ENCODE results near the gene SUPT3H.
"Not testable (repeated sequence)": the region's sequence is repeated elsewhere in the genome, so short reads cannot be mapped to it uniquely, and the experiment has no call there.

The SUPT3H gene

DNA sequence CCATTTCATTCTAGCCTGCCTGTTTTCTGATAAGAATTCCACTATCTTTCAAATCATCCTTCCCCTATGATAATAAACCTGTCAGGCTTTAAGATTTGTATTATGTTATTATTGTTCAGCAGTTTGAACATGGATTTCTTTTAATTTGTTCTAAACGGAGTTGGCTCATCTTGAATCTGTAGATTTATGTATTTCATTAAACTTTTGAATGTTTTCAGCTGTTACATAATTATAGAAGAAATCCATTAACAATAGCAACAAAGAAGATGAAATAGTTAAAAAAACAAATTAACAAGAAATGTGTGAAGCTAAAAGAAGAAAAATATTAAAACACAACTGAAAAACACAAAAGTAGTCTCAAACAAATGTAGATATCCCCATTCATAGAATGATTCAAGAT lies 273.3 kb downstream of the SUPT3H start:
- no peak for DNase-seq

GRCh38 chr6:45098256-45098655 lies 279.5 kb downstream of the SUPT3H start:
- DNase-seq, result no peak

DNA sequence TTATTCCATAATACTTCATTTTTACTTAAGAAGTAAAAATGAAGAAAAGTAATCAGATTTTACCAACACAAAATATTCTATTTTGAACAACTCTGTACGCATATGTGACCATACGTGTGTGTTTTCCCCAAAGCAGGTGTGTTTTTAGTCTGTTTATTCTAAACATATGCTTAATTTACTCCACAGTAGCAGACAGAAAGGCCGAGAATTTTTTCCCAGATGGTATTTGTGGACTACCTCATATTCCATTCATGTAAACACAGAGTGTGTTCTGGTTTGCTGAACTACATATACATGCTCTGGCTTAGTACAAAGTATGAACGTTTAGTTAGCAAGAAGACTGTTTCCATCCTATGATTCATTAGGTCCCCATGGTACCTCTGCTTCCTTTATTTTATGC lies 282.9 kb downstream of the SUPT3H start:
- no peak for DNase-seq

DNA sequence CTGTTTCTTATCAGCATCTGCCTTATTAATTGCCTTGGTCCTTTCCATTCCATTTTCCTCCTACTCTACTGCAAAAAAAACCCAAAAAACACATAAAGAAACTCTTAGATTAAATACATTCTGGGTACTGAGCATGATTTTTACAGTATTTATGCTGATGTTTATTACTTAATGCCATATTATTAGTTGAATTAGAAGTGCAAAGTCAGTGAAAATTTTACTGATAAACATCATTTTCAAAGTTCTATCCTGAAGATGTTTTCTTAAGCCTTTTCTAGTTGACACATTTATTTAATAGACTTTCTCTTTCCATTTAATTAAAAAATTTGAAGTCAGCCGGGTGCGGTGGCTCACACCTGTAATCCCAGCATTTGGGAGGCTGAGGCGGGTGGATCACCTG lies 285.6 kb downstream of the SUPT3H start:
- DNase-seq, result no peak

DNA sequence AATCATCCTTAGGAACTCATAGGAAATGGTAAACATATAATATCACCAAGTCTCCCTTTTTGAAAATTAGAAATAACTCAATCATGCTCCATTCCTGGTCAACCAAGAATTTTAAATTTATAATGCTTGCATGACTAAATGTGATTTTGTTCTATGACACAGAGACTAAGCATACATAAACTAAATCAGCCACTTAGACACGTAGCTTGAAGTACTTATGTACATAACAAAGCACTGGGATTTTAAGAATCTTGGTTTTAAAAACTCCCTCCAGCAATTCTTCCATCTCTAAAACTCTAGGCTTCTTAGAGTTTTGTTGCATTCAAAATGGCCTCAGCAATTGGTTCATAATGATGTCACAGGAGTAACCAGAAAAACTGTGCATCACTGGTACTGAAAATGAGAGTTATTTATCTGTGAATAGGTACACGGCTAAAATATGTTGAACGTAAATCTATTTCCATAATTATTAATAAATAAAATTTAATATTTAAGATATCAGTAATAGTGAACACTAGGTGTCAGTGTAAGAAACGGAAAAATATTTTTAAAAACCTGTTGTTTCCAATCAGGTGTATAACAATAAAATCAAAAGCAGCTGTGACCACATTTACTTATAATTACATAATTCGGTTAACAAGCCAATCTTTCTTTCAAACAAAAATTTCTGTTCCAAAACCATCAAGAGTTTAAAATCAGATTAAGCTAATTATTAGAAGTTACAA lies 291.2 kb downstream of the SUPT3H start:
- no peak for DNase-seq

- peak; percentile 22 for DNase-seq
These were observed 293.5 kb downstream of the SUPT3H start for GRCh38 chr6:45084257-45084656.

GRCh38 chr6:45082091-45082490 lies 295.6 kb downstream of the SUPT3H start:
- no peak for DNase-seq

DNA sequence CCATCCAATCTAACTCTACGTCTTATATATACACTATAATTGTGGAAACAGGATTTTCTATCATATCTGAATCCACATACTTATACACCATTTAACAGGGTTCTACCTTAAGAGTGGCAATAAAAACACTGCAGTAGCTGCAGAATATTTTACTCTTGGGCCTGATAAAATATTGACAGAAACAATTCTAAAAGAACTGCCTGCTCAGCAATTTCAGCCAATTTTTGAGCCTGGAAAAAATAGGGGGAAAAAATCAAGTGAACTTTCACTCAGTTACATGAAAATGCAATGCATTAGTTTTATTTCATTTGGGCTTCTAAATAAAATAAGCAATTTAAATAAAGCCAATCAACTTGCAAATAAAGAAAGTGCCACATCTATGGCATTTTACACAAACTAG lies 296.1 kb downstream of the SUPT3H start:
- DNase-seq, result no peak

- no peak for DNase-seq
These were observed 299.3 kb downstream of the SUPT3H start for GRCh38 chr6:45078432-45078831.

DNA sequence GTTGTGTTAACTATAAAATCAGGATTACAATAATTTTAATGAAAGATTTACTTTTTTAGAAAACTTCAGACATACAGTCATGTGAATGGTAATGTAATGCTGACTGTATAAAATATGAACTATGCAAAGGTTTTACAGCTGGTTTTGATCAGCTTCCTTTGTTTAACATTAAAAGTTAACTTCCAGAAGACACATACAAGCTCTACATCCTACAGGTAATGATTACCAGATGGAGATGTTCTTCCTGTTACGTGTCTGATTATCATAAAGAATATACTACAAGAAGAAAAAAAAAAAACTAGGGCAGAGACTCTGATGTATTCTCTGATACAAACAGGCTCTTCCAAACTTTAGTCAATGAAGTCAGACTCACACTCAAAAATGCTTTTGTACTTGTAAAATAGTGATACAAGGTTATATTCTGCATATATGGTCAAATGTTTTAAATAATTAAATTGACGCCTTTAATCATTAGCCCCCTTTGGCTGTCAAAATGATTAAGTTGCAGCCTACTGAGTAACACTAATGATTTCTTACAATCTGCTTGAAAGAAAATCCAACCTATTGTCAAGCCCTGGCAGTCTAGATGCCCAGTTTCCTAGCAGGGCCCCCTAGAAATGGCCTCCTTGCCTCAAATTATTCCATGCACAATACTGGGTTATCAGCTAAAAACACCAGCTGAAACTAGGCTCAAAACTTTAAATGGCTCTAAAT lies 301.4 kb downstream of the SUPT3H start:
- DNase-seq, result no peak

DNA sequence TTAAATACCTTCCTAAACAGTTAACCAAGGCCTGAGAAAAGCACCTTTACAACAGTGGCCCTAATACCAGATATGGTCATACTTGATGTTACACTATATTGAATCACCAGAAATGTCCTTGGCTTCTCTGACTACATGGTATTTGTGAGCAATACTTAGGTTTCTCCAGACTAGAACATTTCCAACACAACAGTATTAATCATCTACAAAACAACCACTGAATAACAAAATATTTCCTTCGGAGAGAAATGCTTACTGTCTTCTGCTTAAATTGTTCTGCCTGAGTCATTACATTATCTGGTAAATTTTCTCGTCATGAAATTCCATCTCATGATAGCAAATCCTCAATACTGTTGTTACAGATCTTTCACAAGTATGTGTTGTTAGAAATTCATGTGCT lies 302.5 kb downstream of the SUPT3H start:
- no peak for DNase-seq

DNA sequence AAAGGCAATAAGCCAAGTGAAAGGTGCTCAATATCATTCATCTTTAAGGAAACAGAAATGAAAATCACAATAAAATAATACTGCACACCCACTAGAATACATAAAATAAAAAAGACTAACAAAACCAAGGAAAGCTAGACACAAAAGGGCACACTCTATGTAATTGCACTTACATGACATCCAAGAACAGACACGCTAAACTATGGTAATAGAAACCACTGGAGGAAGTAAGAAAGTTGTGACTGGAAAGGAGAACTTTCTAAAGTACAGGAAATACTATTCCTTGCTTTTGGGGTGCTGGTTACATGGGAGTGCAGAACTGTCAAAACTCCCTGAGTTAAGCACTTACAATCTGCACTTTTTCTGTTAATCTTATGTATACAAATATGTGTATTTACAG lies 303.3 kb downstream of the SUPT3H start:
- DNase-seq, result no peak

- no peak for DNase-seq
These were observed 304.0 kb downstream of the SUPT3H start for GRCh38 chr6:45073771-45074170.

DNA sequence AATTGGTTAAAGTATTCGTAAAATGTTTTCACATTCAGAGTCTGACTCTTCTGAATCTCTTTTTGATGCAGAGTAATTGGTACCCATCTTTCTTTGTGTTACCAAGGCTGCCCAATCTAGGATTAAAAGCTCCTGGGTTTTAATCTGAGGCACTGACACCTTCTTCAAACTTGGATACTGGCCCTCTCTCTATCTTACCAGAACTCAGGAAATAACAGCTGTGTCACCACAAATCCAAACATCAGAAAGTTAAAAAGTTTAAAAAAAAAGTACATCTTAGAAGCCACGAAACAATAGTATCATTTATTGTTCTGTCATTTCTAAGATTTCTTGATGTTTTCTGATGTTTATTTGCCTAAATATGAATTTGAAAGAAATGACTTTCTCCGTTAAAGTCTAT lies 305.1 kb downstream of the SUPT3H start:
- no peak for DNase-seq

DNA sequence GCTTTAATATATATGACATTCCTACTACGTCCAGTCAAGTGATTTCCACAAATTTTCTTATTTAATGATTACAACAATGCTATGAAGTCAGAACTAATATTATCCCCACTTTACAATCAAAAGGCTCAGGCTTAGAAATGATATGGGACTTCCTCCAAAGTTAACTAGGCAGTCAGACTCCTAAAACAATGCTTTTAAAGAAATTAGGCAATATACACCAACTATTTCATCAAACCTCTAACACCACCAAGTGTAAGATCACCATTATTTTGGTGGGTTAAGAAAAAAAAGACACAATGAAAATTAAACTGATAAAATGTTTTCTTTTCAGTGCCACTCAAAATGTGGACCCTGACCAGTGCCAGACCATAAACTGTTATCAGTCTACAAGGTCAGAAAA lies 305.7 kb downstream of the SUPT3H start:
- DNase-seq, result no peak

DNA sequence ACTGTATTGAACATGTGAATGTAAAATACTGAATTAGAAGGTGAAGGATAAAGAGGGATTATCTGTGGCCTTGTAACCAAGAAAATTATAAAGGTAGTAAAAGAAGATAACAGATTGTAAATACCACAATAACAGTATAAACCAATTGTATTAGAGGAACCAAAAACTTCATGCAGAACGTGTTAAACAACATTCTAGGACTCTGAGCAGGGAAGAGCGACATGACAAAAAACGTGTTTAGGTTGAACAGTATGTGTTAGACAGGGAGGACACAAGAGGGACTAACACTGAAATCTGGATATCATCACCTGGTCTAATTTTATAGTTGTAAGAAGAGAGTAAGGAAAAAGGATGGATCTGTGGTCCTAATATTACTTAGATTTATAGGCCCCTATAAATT lies 308.6 kb downstream of the SUPT3H start:
- DNase-seq, result no peak

- DNase-seq, result not testable (repeated sequence)
These were observed 310.3 kb downstream of the SUPT3H start for GRCh38 chr6:45067446-45067845.

DNA sequence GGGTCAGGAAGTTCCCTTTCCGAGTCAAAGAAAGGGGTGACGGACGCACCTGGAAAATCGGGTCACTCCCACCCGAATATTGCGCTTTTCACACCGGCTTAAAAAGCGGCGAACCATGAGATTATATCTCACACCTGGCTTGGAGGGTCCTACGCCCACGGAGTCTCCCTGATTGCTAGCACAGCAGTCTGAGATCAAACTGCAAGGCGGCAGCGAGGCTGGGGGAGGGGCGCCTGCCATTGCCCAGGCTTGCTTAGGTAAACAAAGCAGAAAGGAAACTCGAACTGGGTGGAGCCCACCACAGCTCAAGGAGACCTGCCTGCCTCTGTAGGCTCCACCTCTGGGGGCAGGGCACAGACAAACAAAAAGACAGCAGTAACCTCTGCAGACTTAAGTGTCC lies 315.1 kb downstream of the SUPT3H start:
- peak; percentile 10 for DNase-seq

GRCh38 chr6:45057711-45058110 lies 320.0 kb downstream of the SUPT3H start:
- DNase-seq, result no peak

- no peak for DNase-seq
These were observed 323.1 kb downstream of the SUPT3H start for GRCh38 chr6:45054610-45055009.

DNA sequence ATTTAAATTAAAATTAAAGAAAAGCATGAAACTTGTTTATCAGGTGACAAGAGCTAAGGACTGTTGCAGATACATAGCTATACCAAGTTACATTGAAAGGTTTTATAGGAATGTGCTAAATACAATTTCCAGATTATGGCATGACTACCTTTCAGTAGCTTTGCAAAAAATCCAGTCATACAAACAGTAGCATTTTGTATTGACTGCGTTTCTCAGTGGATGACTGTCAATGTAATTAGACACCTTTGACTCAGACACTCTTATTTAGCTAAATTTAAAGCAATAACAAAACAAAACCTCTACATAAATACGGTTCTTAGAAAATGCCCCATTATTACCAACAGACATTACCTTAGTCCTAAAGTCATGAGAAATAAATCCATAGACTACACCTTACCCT lies 325.4 kb downstream of the SUPT3H start:
- DNase-seq, result no peak

DNA sequence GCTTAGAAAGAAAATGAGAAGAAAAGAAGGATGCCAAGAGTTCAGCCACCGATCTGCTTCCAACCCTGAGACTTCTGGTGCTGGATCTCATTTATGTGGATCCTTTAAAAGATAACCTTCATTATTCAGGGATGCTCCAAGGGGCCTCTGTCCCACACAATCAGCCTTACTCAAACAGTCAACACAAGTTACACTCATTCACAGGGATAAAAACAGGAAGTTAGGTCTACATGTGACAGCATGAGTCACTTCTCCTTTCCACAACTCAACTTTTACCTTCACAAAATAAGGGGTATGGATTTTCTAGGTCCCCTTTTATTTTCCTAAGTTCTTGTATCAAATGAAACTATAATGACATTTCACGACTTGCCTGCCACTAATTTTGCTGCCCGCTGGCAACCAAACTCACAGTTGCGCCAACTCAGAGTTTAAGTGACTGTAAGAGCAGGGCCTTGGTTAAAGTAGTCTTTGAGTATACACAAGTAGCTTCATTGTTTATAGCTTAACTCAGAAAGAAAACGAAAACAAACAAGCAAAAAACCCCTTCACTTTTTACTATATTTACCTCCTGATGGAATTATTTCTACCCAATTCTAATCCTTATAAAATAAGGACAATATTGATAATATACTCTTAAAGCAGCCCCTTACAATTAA lies 328.4 kb downstream of the SUPT3H start:
- DNase-seq, result peak; percentile 9

DNA sequence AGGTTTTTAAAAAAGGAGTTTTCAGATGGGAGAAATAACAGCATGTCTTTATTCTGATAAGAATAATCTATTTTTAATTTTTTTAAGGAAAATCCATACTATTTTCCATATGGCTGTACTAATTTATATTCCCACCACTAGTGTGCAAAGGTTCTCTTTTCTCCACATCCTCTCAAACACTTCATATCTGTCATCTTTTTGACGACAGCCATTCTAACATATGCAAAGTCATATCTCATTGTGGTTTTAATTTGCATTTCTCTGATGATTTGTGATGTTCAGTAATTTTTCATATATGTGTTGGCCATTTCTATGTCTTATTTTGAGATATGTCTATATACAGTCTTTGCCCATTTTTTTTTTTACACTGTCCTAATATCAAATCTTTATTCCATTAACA lies 330.2 kb downstream of the SUPT3H start:
- no peak for DNase-seq

- DNase-seq, result no peak
These were observed 332.5 kb downstream of the SUPT3H start for GRCh38 chr6:45045253-45045601.

Measured in CD4-positive, alpha-beta T cell treated with Interleukin-4 for 4 hours (primary cell).